Measurements from ENCODE around the gene SH3GL1. TPM values are rescaled to one million over a fixed set of nuclear protein-coding genes. Genes with fewer than 3 reads are reported as not detected.

Gene SH3GL1
- total RNA-seq, 1 donor from 2014 or later: 67.8 TPM

GRCh38 chr19:4345342-4346019, 54.9 kb downstream of the SH3GL1 start:
- intact Hi-C loops (cut with micrococcal nuclease): no loop called here

GRCh38 chr19:4343370-4344307, 56.7 kb downstream of the SH3GL1 start, which contains the start of gene MPND:
TSS of gene MPND (plus strand) at chr19:4343562. CDS start at chr19:4343594, 32 bp downstream.
- intact Hi-C loops (cut with micrococcal nuclease): loop anchor here (1.0 to 5.0 kb wide), 11 partner anchors 26 to 1347 kb away; partner anchors contain the start of genes DPP9, EEF2, FSD1 and FZR1

GRCh38 chr19:4342615-4343369, 57.6 kb downstream of the SH3GL1 start:
- intact Hi-C loops (cut with micrococcal nuclease): loop anchor here (1.0 to 5.0 kb wide), 14 partner anchors 14 to 1348 kb away; partner anchors contain the start of genes CHAF1A, DPP9, EEF2 and FSD1

GRCh38 chr19:4342314-4342614, 58.1 kb downstream of the SH3GL1 start:
- intact Hi-C loops (cut with micrococcal nuclease): loop anchor here (1.0 to 5.0 kb wide), 8 partner anchors 14 to 1349 kb away; partner anchors contain the start of genes CHAF1A, DPP9, EEF2 and HMG20B

- intact Hi-C loops (cut with micrococcal nuclease): loop anchor here (1.0 kb wide), 1 partner anchor 10 kb away; no protein-coding TSS in a partner anchor
These were observed 61.6 kb downstream of the SH3GL1 start, which contains the start of gene STAP2 for GRCh38 chr19:4338441-4339355. TSS of gene STAP2 (minus strand) at chr19:4338827. CDS start at chr19:4338753, 74 bp downstream.

GRCh38 chr19:4337906-4338440, 62.4 kb downstream of the SH3GL1 start:
- intact Hi-C loops (cut with micrococcal nuclease): loop anchor here (1.0 kb wide), 1 partner anchor 10 kb away; no protein-coding TSS in a partner anchor

GRCh38 chr19:4334929-4335570, 65.3 kb downstream of the SH3GL1 start:
- intact Hi-C loops (cut with micrococcal nuclease): no loop called here

- intact Hi-C loops (cut with micrococcal nuclease): loop anchor here (2.0 to 5.0 kb wide), 5 partner anchors 127 to 1357 kb away; partner anchors contain the start of genes MRPL54 and UBXN6
These were observed 70.5 kb downstream of the SH3GL1 start for GRCh38 chr19:4329858-4330257.

GRCh38 chr19:4328991-4329681, 71.2 kb downstream of the SH3GL1 start:
- intact Hi-C loops (cut with micrococcal nuclease): loop anchor here (1.0 to 5.0 kb wide), 12 partner anchors 9 to 1358 kb away; partner anchors contain the start of genes FSD1, MRPL54, SH3GL1 and STAP2

- intact Hi-C loops (cut with micrococcal nuclease): loop anchor here (1.0 to 5.0 kb wide), 12 partner anchors 10 to 1359 kb away; partner anchors contain the start of genes FSD1, MRPL54, SH3GL1 and STAP2
These were observed 71.9 kb downstream of the SH3GL1 start for GRCh38 chr19:4328243-4328990.

GRCh38 chr19:4327877-4328242, 72.5 kb downstream of the SH3GL1 start:
- intact Hi-C loops (cut with micrococcal nuclease): loop anchor here (1.0 to 5.0 kb wide), 13 partner anchors 10 to 1359 kb away; partner anchors contain the start of genes FSD1, MRPL54, SH3GL1 and STAP2

- intact Hi-C loops (cut with micrococcal nuclease): loop anchor here (1.0 to 5.0 kb wide), 4 partner anchors 130 to 1360 kb away; partner anchors contain the start of gene UBXN6
These were observed 73.0 kb downstream of the SH3GL1 start for GRCh38 chr19:4327252-4327876.

GRCh38 chr19:4326837-4327251, 73.5 kb downstream of the SH3GL1 start:
- intact Hi-C loops (cut with micrococcal nuclease): loop anchor here (1.0 to 5.0 kb wide), 4 partner anchors 130 to 1360 kb away; partner anchors contain the start of gene UBXN6

- intact Hi-C loops (cut with micrococcal nuclease): loop anchor here (5.0 kb wide), 3 partner anchors 131 to 1361 kb away; partner anchors contain the start of gene UBXN6
These were observed 74.0 kb downstream of the SH3GL1 start for GRCh38 chr19:4326215-4326836.

GRCh38 chr19:4324228-4324627, 76.1 kb downstream of the SH3GL1 start:
- intact Hi-C loops (cut with micrococcal nuclease): no loop called here

- intact Hi-C loops (cut with micrococcal nuclease): no loop called here
These were observed 76.7 kb downstream of the SH3GL1 start for GRCh38 chr19:4323692-4324091.

All from T-helper 1 cell treated with Interleukin-12 subunit alpha and Interleukin-12 subunit beta and Interleukin-4 antibody, amounts not matched to agents 30 ng/mL and 1 ng/mL, for 36 hours (primary cell).